H1 (cell line): ENCODE results near the gene PTPN1. TPM values are rescaled to one million over a fixed set of nuclear protein-coding genes. Genes with fewer than 3 reads are reported as not detected.

ENCODE experiments used
- CTCF ChIA-PET: fragments of 300-600 bp; sonication (Branson Sonifier 250); formaldehyde crosslinking; loops from one replicate; lab custom pipeline; 2021; ENCODE audit not compliant: partially characterized antibody; lab: Charles Lee
- POLR2A ChIA-PET: fragments of 300-600 bp; sonication (Branson Sonifier 250); formaldehyde crosslinking; loops from one replicate; lab custom pipeline; 2021; ENCODE audit warnings: inconsistent platforms; ENCODE audit not compliant: partially characterized antibody; lab: Charles Lee
- DNase-seq, 2 experiments: peaks; one replicate each; pipeline versions ENCODE4 v3.0.0 to v3.0.0-alpha.2; 2010 to 2022; ENCODE audit warnings: low spot score in 2 of 2, low read depth in 1 of 2, mixed read lengths in 1 of 2
- FAIRE-seq: peaks from 2 replicates; lab custom pipeline; 2011; peaks lifted over from hg19 to GRCh38; lab: Jason Lieb, UNC
- H2AFZ ChIP-seq: 2 replicates; pipeline ENCODE4 v1.8.1; 2012; ENCODE audit warnings: low read length, inconsistent platforms
- H2AK5ac ChIP-seq: 2 replicates; pipeline ENCODE4 v1.6.1; 2013; ENCODE audit warnings: low read depth, low read length
- H2BK120ac ChIP-seq: replicated peaks from 2 replicates; pipeline ENCODE3; 2013; ENCODE audit warnings: low read depth, low read length, inconsistent platforms
- H2BK12ac ChIP-seq: 2 replicates; pipeline ENCODE4 v1.6.1; 2013; ENCODE audit warnings: low read depth, low read length
- H2BK15ac ChIP-seq: 2 replicates; pipeline ENCODE4 v1.6.1; 2013; ENCODE audit warnings: low read length
- H2BK20ac ChIP-seq: 2 replicates; pipeline ENCODE4 v1.6.1; 2013; ENCODE audit warnings: low read length
- H2BK5ac ChIP-seq: 2 replicates; pipeline ENCODE4 v1.6.1; 2013; ENCODE audit warnings: low read depth, low read length
- H3K14ac ChIP-seq: 2 replicates; pipeline ENCODE4 v1.6.1; 2013; ENCODE audit warnings: inconsistent platforms; ENCODE audit not compliant: insufficient read length
- H3K18ac ChIP-seq: 2 replicates; pipeline ENCODE4 v1.6.1; 2013; ENCODE audit warnings: low read length; ENCODE audit errors: extremely low read depth
- H3K23ac ChIP-seq: 2 replicates; pipeline ENCODE4 v1.6.1; 2013; ENCODE audit warnings: inconsistent platforms; ENCODE audit not compliant: insufficient read length
- H3K23me2 ChIP-seq: 2 replicates; pipeline ENCODE4 v1.6.1; 2013; ENCODE audit warnings: low read depth, low read length
- H3K27ac ChIP-seq: 2 replicates; pipeline ENCODE4 v1.6.1; 2011; ENCODE audit warnings: low read depth, low read length, inconsistent platforms
- H3K27me3 ChIP-seq, 4 experiments: replicated peaks in 1 of 4; 1 replicate in 1 of 4; 2 replicates in 3 of 4; pipeline versions ENCODE4 v1.6.1 to v1.8.1; 2011 to 2013; ENCODE audit warnings: low read length in 3 of 4, mild to moderate bottlenecking in 3 of 4, inconsistent platforms in 2 of 4, mixed read lengths in 2 of 4, moderate library complexity in 1 of 4; ENCODE audit not compliant: control insufficient read depth in 3 of 4, insufficient read depth in 3 of 4; ENCODE audit errors: extremely low read depth in 1 of 4
- H3K36me3 ChIP-seq, 4 experiments: 2 replicates each; pipeline versions ENCODE4 v1.6.1 to v1.8.1; 2011 to 2013; ENCODE audit warnings: mild to moderate bottlenecking in 4 of 4, low read length in 3 of 4, moderate library complexity in 2 of 4, control low read depth in 1 of 4, inconsistent platforms in 1 of 4; ENCODE audit not compliant: insufficient read depth in 4 of 4, control insufficient read depth in 2 of 4
- H3K4ac ChIP-seq: replicated peaks from 2 replicates; pipeline ENCODE3; 2013; ENCODE audit warnings: low read length, low read depth, mixed read lengths, inconsistent platforms; ENCODE audit not compliant: insufficient read length
- H3K4me1 ChIP-seq, 4 experiments: replicated peaks in 1 of 4; 1 replicate in 1 of 4; 2 replicates in 3 of 4; pipeline versions ENCODE4 v1.6.1 to v1.8.1; 2011 to 2013; ENCODE audit warnings: low read length in 3 of 4, inconsistent platforms in 2 of 4, mixed read lengths in 1 of 4; ENCODE audit not compliant: insufficient read depth in 4 of 4, control insufficient read depth in 3 of 4
- H3K4me2 ChIP-seq, 2 experiments: 2 replicates each; pipeline versions ENCODE4 v1.6.1 to v1.8.1; 2011 to 2013; ENCODE audit warnings: low read depth in 2 of 2, low read length in 2 of 2, control low read depth in 1 of 2, inconsistent platforms in 1 of 2, mild to moderate bottlenecking in 1 of 2; ENCODE audit not compliant: insufficient read depth in 1 of 2
- H3K4me3 ChIP-seq, 4 experiments: fragments of 200-600, 300-600 bp in 1 of 4; sonication (generic), shearing (Covaris generic), sonication (Bioruptor Twin) in 1 of 4; 2 replicates each; pipeline versions ENCODE4 v1.5.1 to v1.8.1; 2011 to 2016; ENCODE audit warnings: low read length in 4 of 4, low read depth in 3 of 4, control low read depth in 2 of 4, inconsistent platforms in 2 of 4, mild to moderate bottlenecking in 2 of 4, mixed read lengths in 1 of 4, moderate library complexity in 1 of 4; ENCODE audit not compliant: insufficient read depth in 2 of 4; ENCODE audit errors: extremely low read depth in 1 of 4
- H3K56ac ChIP-seq: replicated peaks from 2 replicates; pipeline ENCODE3; 2013; ENCODE audit warnings: low read depth, mild to moderate bottlenecking, mixed read lengths, low read length, inconsistent platforms; ENCODE audit not compliant: insufficient read length
- H3K79me1 ChIP-seq: 2 replicates; pipeline ENCODE4 v1.6.1; 2013; ENCODE audit warnings: low read depth, low read length, control low read depth
- H3K79me2 ChIP-seq, 2 experiments: 2 replicates each; pipeline versions ENCODE4 v1.6.1 to v1.8.1; 2012 to 2013; ENCODE audit warnings: low read length in 2 of 2, mild to moderate bottlenecking in 2 of 2, inconsistent platforms in 1 of 2; ENCODE audit not compliant: insufficient read depth in 2 of 2, control insufficient read depth in 1 of 2
- H3K9ac ChIP-seq, 4 experiments: replicated peaks in 1 of 4; 1 replicate in 1 of 4; 2 replicates in 3 of 4; pipeline versions ENCODE4 v1.6.1 to v1.8.1; 2011 to 2013; ENCODE audit warnings: low read depth in 3 of 4, low read length in 3 of 4, control low read depth in 2 of 4, mild to moderate bottlenecking in 2 of 4, moderate library complexity in 2 of 4, inconsistent platforms in 1 of 4; ENCODE audit errors: extremely low read depth in 1 of 4
- H3K9me3 ChIP-seq, 2 experiments: 2 replicates each; pipeline versions ENCODE4 v1.6.1 to v1.8.1; 2012 to 2013; ENCODE audit warnings: mild to moderate bottlenecking in 2 of 2, moderate library complexity in 2 of 2, control low read depth in 1 of 2, inconsistent platforms in 1 of 2, low read depth in 1 of 2, low read length in 1 of 2, mixed read lengths in 1 of 2; ENCODE audit not compliant: insufficient read depth in 2 of 2
- H4K20me1 ChIP-seq, 2 experiments: replicated peaks in 1 of 2; 2 replicates each; pipeline versions ENCODE3 to v1.8.1; 2011 to 2013; ENCODE audit warnings: inconsistent platforms in 2 of 2, low read length in 2 of 2, mild to moderate bottlenecking in 1 of 2; ENCODE audit not compliant: insufficient read depth in 2 of 2, control insufficient read depth in 1 of 2
- H4K5ac ChIP-seq: 2 replicates; pipeline ENCODE4 v1.6.1; 2013; ENCODE audit warnings: low read length, low read depth, mixed read lengths, inconsistent platforms; ENCODE audit not compliant: insufficient read length
- H4K8ac ChIP-seq: 2 replicates; pipeline ENCODE4 v1.8.0; 2013; ENCODE audit warnings: mild to moderate bottlenecking, moderate library complexity, low read length, inconsistent platforms; ENCODE audit not compliant: insufficient read depth; ENCODE audit errors: extremely low read depth
- H4K91ac ChIP-seq: replicated peaks from 2 replicates; pipeline ENCODE3; 2013; ENCODE audit warnings: low read length, mixed read lengths, inconsistent platforms; ENCODE audit not compliant: insufficient read length
- CBX5 ChIP-seq: fragments of 300-800, 300-1000 bp; sonication (generic); IDR thresholded peaks from 2 replicates; pipeline ENCODE4 v1.7.1; 2016; ENCODE audit warnings: antibody characterized with exemption, low read length, low read depth
- CHD2 ChIP-seq: IDR thresholded peaks from 2 replicates; pipeline ENCODE4 v1.6.1; 2012; ENCODE audit warnings: low read length, improper control_type of control experiment
- EP300 ChIP-seq, 2 experiments: IDR thresholded peaks; 1 replicate in 1 of 2; 2 replicates in 1 of 2; pipeline ENCODE4 v1.6.1; 2011 to 2012; ENCODE audit warnings: low read depth in 2 of 2, low read length in 2 of 2, mild to moderate bottlenecking in 2 of 2, borderline replicate concordance in 1 of 2, inconsistent platforms in 1 of 2, moderate library complexity in 1 of 2
- FOSL1 ChIP-seq: IDR thresholded peaks from 2 replicates; pipeline ENCODE4 v1.6.1; 2011; ENCODE audit warnings: mild to moderate bottlenecking, low read depth, low read length, moderate library complexity; ENCODE audit not compliant: insufficient read depth
- GTF2F1 ChIP-seq: IDR thresholded peaks from 2 replicates; pipeline ENCODE4 v1.6.1; 2012; ENCODE audit warnings: low read depth, low read length, improper control_type of control experiment, borderline replicate concordance
- HDAC2 ChIP-seq, 2 experiments: fragments of 300-600 bp in 1 of 2; sonication (generic) in 1 of 2; IDR thresholded peaks; 2 replicates each; pipeline ENCODE4 v1.6.1; 2011 to 2012; ENCODE audit warnings: low read depth in 2 of 2, low read length in 2 of 2, mild to moderate bottlenecking in 2 of 2, moderate library complexity in 2 of 2, borderline replicate concordance in 1 of 2, inconsistent platforms in 1 of 2
- KDM4A ChIP-seq: IDR thresholded peaks from one replicate; pipeline ENCODE4 v1.7.1; 2012; ENCODE audit warnings: low read depth, mild to moderate bottlenecking, moderate library complexity, low read length, inconsistent platforms; ENCODE audit not compliant: severe bottlenecking
- MAFK ChIP-seq: IDR thresholded peaks from 2 replicates; pipeline ENCODE4 v1.6.1; 2012; ENCODE audit warnings: low read depth, mild to moderate bottlenecking, improper control_type of control experiment, low read length
- POU5F1 ChIP-seq: IDR thresholded peaks from 2 replicates; pipeline ENCODE4 v1.6.1; 2011; ENCODE audit warnings: low read depth, mild to moderate bottlenecking, low read length, moderate library complexity
- SIRT6 ChIP-seq: IDR thresholded peaks from one replicate; pipeline ENCODE4 v1.7.1; 2012; ENCODE audit warnings: low read length, inconsistent platforms
- TAF1 ChIP-seq: IDR thresholded peaks from 2 replicates; pipeline ENCODE4 v1.6.1; 2011; ENCODE audit warnings: mild to moderate bottlenecking, low read depth, low read length
- TEAD4 ChIP-seq: IDR thresholded peaks from 2 replicates; pipeline ENCODE4 v1.6.1; 2012; ENCODE audit warnings: low read depth, low read length, inconsistent platforms, mixed read lengths
- WGBS, 2 experiments: shearing (Covaris generic) in 1 of 2; methylation state at CpG; one replicate each; pipeline versions ENCODE4 v1.1.6 to v1.1.7; 2013 to 2015; ENCODE audit warnings: low lambda C conversion rate in 2 of 2, mixed read lengths in 2 of 2, inconsistent platforms in 1 of 2, low coverage in 1 of 2, missing lambda C conversion rate in 1 of 2; ENCODE audit not compliant: insufficient replicate concordance in 2 of 2, insufficient coverage in 1 of 2, insufficient read length in 1 of 2; ENCODE audit errors: extremely low coverage in 1 of 2, missing lambda C conversion rate in 1 of 2; 5-methylcytosine and 5-hydroxymethylcytosine counted together
- polyA plus RNA-seq, 7 experiments: library from polyadenylated mRNA; depleted of rRNA in 3 of 7; stranded (reverse) in 5 of 7; unstranded in 2 of 7; fragments of >200 nt in 5 of 7; fragments of 200-250 nt in 2 of 7; gene quantifications; 1 replicate in 5 of 7; 2 replicates in 1 of 7; 4 replicates in 1 of 7; pipeline versions ENCODE4 v1.2.1 to v1.2.3, GENCODE V29; 2011 to 2013; ENCODE audit warnings: missing spikeins in 2 of 7, mixed read lengths in 2 of 7
- total RNA-seq: library from RNA; stranded (reverse); fragmentation: NEBNext Ultra II Directional; extraction: Animal tissue kit (Norgen Biotek cat#: 25700); gene quantifications from 2 replicates; pipeline ENCODE4 v1.2.1, GENCODE V29; 2021

PTPN1 gene
- total and polyA plus RNA-seq, 2 of the 8 experiments (the other 6 are each of a cell fraction or from before 2014, with no cell fraction given), result 18.6 to 32.1 TPM

- FAIRE-seq, result no peak
- Histone ChIP-seq H2AK5ac (no peak overlapping the region), H3K23me2 (no peaks in the 10 kb centered on the region; the same call in 1 of the 2 replicates), H3K4me2 (no peak overlapping the region), H3K9ac (no peak overlapping the region), H3K36me3 (no peaks in the 10 kb centered on the region), H2AFZ (no peak overlapping the region), H4K20me1 (peaks cover 7 to 12% of the 10 kb centered on the region in 2 experiments), H3K27me3 (no peaks in the 10 kb centered on the region), H2BK12ac (no peak overlapping the region), H3K9me3 (no peaks in the 10 kb centered on the region), H2BK20ac (no peak overlapping the region), H3K27ac (no peak overlapping the region), H2BK120ac (no peak overlapping the region), H3K18ac (no peak overlapping the region), H3K23ac (no peak overlapping the region), H4K5ac (no peak overlapping the region), H3K4me1 (peaks cover 0 to 6% (median 4%) of the 10 kb centered on the region in 4 experiments; a peak in 3 of 7 replicates), H2BK15ac (no peak overlapping the region), H3K79me2 (peaks cover 5 to 75% of the 10 kb centered on the region in 2 experiments), H3K79me1 (peaks cover 9% of the 10 kb centered on the region), H3K4me3 (no peak overlapping the region), H3K4ac (no peak overlapping the region), H3K14ac (no peak overlapping the region), H3K56ac (no peak overlapping the region), H4K91ac (no peak overlapping the region), H2BK5ac (0 out of 2 replicates have a peak overlapping the region, but pooled peaks have one; percentile 29), H4K8ac (no peak overlapping the region)
- ChIA-PET POLR2A (interaction anchor here (1.0 to 3.1 kb wide), 4 partner anchors 8 to 14 kb away, joined by 4 to 13 read pairs (median 4); partner anchors contain the start of gene PTPN1), CTCF (interaction anchor here (0.7 to 3.3 kb wide), 7 partner anchors 10 to 190 kb away, joined by 3 to 15 read pairs (median 4); no protein-coding TSS in a partner anchor)
- 86% methylated on average over 3 of the region's 3 CpGs; no CpG with 5 or more reads in 1 of the 2 experiments for WGBS, 2 experiments
- no peak for DNase-seq
- TF ChIP-seq MAFK (no peak), HDAC2 (IDR thresholded peaks at IDR 0.05; ENCODE audit: borderline replicate concordance in 1 of 2, low read depth in 2 of 2, low read length in 2 of 2) (no peak), KDM4A (no peak), CHD2 (no peak), EP300 (IDR thresholded peaks at IDR 0.05; ENCODE audit: borderline replicate concordance in 1 of 2, low read depth in 2 of 2, low read length in 2 of 2) (no peak), POU5F1 (no peak), CBX5 (no peak), TAF1 (no peak), GTF2F1 (no peak), TEAD4 (no peak), SIRT6 (no peak), FOSL1 (no peak)
Measured at GRCh38 chr20:50523552-50524167, 13.5 kb downstream of the PTPN1 start.
